PC-3 (cell line): ENCODE data around the gene RSAD1. TPM values are rescaled to one million over a fixed set of nuclear protein-coding genes. Genes with fewer than 3 reads are reported as not detected.

ENCODE experiments used
- ATAC-seq: fragments of 200-7000 bp; cut with Tn5 transposase; 2 replicates; pipeline ENCODE4 v1.9.1; 2020; ENCODE audit warnings: mild to moderate bottlenecking, moderate library complexity
- BruUV-seq: library from RNA; stranded (reverse); fragments of 400-500 nt; replicated peaks from 2 replicates; lab custom pipeline; 2021; lab: Mats Ljungman, UMichigan
- CTCF ChIA-PET: fragments of 300-600 bp; sonication (Branson Sonifier 250); formaldehyde crosslinking; loops from one replicate; lab custom pipeline; 2022; ENCODE audit warnings: antibody characterized with exemption; lab: Charles Lee
- POLR2A ChIA-PET: fragments of 300-600 bp; sonication (Branson Sonifier 250); formaldehyde crosslinking; loops from one replicate; lab custom pipeline; 2022; ENCODE audit warnings: antibody characterized with exemption; ENCODE audit not compliant: unreplicated experiment; lab: Charles Lee
- DNase-seq: peaks from one replicate; pipeline ENCODE4 v3.0.0-alpha.2; 2015
- H2AFZ ChIP-seq: fragments of 300-600 bp; sonication (generic); 2 replicates; pipeline ENCODE4 v1.6.0; 2016; ENCODE audit warnings: antibody characterized with exemption, low read length
- H3F3A ChIP-seq: fragments of 300-600 bp; sonication (generic); one replicate; pipeline ENCODE4 v1.6.0; 2017; ENCODE audit warnings: antibody characterized with exemption, low read length, control low read depth, mild to moderate bottlenecking; ENCODE audit not compliant: unreplicated experiment
- H3K27ac ChIP-seq: fragments of 300-600 bp; sonication (generic); 2 replicates; pipeline ENCODE4 v1.5.1; 2016; ENCODE audit warnings: mild to moderate bottlenecking, low read length
- H3K27me3 ChIP-seq: fragments of 300-600 bp; sonication (generic); 2 replicates; pipeline ENCODE4 v1.6.1; 2016; ENCODE audit warnings: low read length, mixed read lengths
- H3K36me3 ChIP-seq: fragments of 300-600 bp; sonication (generic); 2 replicates; pipeline ENCODE4 v1.6.1; 2016; ENCODE audit warnings: low read depth, mixed run types, low read length, mixed read lengths
- H3K4me1 ChIP-seq: fragments of 300-600 bp; sonication (generic); 2 replicates; pipeline ENCODE4 v1.5.1; 2016; ENCODE audit warnings: low read length; ENCODE audit not compliant: insufficient read depth
- H3K4me2 ChIP-seq: fragments of 300-600 bp; sonication (generic); 2 replicates; pipeline ENCODE4 v1.6.0; 2016; ENCODE audit warnings: low read length
- H3K4me3 ChIP-seq: fragments of 300-600 bp; sonication (generic); 2 replicates; pipeline ENCODE4 v1.5.1; 2016; ENCODE audit warnings: mild to moderate bottlenecking, low read length, mixed read lengths
- H3K79me2 ChIP-seq: fragments of 300-600 bp; sonication (generic); 2 replicates; pipeline ENCODE4 v1.6.1; 2017; ENCODE audit warnings: low read length, mixed read lengths
- H3K9ac ChIP-seq: fragments of 300-600 bp; sonication (generic); 2 replicates; pipeline ENCODE4 v1.6.0; 2016; ENCODE audit warnings: mild to moderate bottlenecking, low read length
- H3K9me2 ChIP-seq: fragments of 300-600 bp; sonication (generic); replicated peaks from 2 replicates; pipeline ENCODE4 v1.6.1; 2016; ENCODE audit warnings: mixed run types, low read length, mixed read lengths
- H3K9me3 ChIP-seq: fragments of 300-600 bp; sonication (generic); 2 replicates; pipeline ENCODE4 v1.6.1; 2016; ENCODE audit warnings: low read length, mixed read lengths
- H4K20me1 ChIP-seq: fragments of 300-600 bp; sonication (generic); 2 replicates; pipeline ENCODE4 v1.6.1; 2016; ENCODE audit warnings: low read length, mixed read lengths
- CTCF ChIP-seq: fragments of 300-600 bp; sonication (generic); conservative IDR thresholded peaks from 2 replicates; pipeline ENCODE4 v1.5.1; 2017; ENCODE audit warnings: antibody characterized with exemption, low read depth, mild to moderate bottlenecking, low read length
- EZH2 ChIP-seq: fragments of 300-600 bp; sonication (generic); IDR thresholded peaks from one replicate; pipeline ENCODE4 v1.6.1; 2017; ENCODE audit warnings: antibody characterized with exemption, mild to moderate bottlenecking, low read length; ENCODE audit not compliant: unreplicated experiment
- EZH2phosphoT487 ChIP-seq: fragments of 300-600 bp; sonication (generic); IDR thresholded peaks from 2 replicates; pipeline ENCODE4 v1.6.1; 2018; ENCODE audit warnings: mild to moderate bottlenecking, antibody characterized with exemption, low read length, borderline replicate concordance
- intact Hi-C: fragments of 100-400 bp; cut with micrococcal nuclease; formaldehyde crosslinking; loops from 2 replicates; pipeline ENCODE4 v1.9.0; 2023
- total RNA-seq: library from RNA; depleted of rRNA; stranded (reverse); fragments of >200 nt; gene quantifications from 2 replicates; pipeline ENCODE4 v1.2.3, GENCODE V29; 2014

Gene RSAD1
- total RNA-seq, 1 experiment from 2014 or later: 37.7 TPM

DNA sequence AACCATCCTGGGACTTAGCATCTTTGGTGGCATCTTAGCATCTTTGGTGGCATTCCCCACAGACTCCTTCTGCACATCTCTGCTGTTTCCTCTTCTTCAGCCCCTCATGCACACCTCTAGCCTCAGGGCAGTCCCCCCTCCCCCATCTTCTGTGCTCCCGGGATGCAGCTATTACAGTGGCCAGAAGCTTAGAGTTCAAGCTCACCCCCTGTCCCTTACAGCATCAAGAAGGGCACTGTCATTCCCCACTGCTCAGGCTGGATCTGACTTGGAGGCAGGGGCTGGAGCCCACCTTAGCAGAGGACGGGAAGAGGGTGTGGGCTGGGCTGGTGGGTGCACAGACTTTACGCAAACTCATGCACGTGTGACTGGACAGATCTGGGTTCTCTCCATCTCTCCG lies 54.5 kb downstream of the RSAD1 start:
- H3K4me2 ChIP-seq: peak overlapping the region; percentile 95
- ChIA-PET POLR2A (interaction anchor here (0.5 to 0.6 kb wide), 2 partner anchors 32 to 104 kb away, joined by 3 to 11 read pairs; no protein-coding TSS in a partner anchor), CTCF (interaction anchor here (1.4 kb wide), 1 partner anchor 32 kb away, joined by 3 read pairs; no protein-coding TSS in a partner anchor)
- H3K9me2 ChIP-seq: no peaks in the 10 kb centered on the region
- intact Hi-C loops: loop anchor here (2.0 kb wide), 1 partner anchor 50 kb away; no protein-coding TSS in a partner anchor
- TF ChIP-seq EZH2: no peak
- no peak for TF ChIP-seq CTCF
- TF ChIP-seq EZH2phosphoT487: no peak
- BruUV-seq: no TSS peak
- H3K27ac ChIP-seq: peak overlapping the region; percentile 76
- peak overlapping the region; percentile 66 for H3K9ac ChIP-seq
- peak overlapping the region; percentile 78 for H3K4me3 ChIP-seq
- no peaks in the 10 kb centered on the region for H3K27me3 ChIP-seq
- peaks cover 11% of the 10 kb centered on the region; the same call in 1 of the 2 replicates for H3K36me3 ChIP-seq
- no peak for DNase-seq
- H3K79me2 ChIP-seq: peaks cover 35% of the 10 kb centered on the region
- no peak for ATAC-seq
- H3K4me1 ChIP-seq: peaks cover 33% of the 10 kb centered on the region
- no peaks in the 10 kb centered on the region for H3F3A ChIP-seq
- H2AFZ ChIP-seq: peak overlapping the region; percentile 75
- no peaks in the 10 kb centered on the region for H3K9me3 ChIP-seq
- H4K20me1 ChIP-seq: no peaks in the 10 kb centered on the region

DNA sequence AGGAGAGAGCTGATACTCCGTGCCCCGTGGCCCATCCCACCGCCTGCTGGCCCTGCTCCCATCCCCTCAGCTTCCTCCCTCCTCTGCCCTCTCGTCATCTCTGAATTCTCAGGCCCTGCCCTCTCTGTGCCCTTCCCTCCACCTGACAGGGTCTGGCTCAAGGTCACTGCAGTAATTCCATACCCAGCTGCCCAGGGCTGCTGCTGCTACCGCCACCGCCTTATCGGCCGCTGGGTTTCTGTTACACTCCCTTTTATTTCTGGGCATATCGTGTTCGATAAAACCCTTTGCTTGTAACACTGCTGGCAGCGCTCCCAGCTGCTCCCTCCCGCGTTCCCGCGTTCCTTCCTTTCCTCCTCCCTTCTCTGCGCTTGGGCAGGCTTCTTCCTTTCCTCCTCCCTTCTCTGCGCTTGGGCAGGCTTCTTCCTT lies 55.1 kb downstream of the RSAD1 start:
- Histone ChIP-seq H3K27me3 (no peaks in the 10 kb centered on the region), H3K9me3 (no peaks in the 10 kb centered on the region), H3K27ac (peak overlapping the region; percentile 76), H3K4me3 (peak overlapping the region; percentile 78), H2AFZ (peak overlapping the region; percentile 75), H3F3A (no peaks in the 10 kb centered on the region), H3K36me3 (peaks cover 11% of the 10 kb centered on the region; the same call in 1 of the 2 replicates), H3K79me2 (peaks cover 35% of the 10 kb centered on the region), H3K9me2 (no peaks in the 10 kb centered on the region), H3K9ac (peak overlapping the region; percentile 66), H3K4me1 (peaks cover 33% of the 10 kb centered on the region), H3K4me2 (peak overlapping the region; percentile 95), H4K20me1 (no peaks in the 10 kb centered on the region)
- ChIA-PET CTCF (interaction anchor here (1.4 kb wide), 1 partner anchor 32 kb away, joined by 3 read pairs; no protein-coding TSS in a partner anchor), POLR2A (interaction anchor here (0.6 kb wide), 1 partner anchor 103 kb away, joined by 11 read pairs; no protein-coding TSS in a partner anchor)
- no peak for TF ChIP-seq CTCF
- TF ChIP-seq EZH2: no peak
- no peak for TF ChIP-seq EZH2phosphoT487
- DNase-seq (peak; percentile 63), ATAC-seq (peak; percentile 64)
- intact Hi-C loops: loop anchor here (2.0 kb wide), 1 partner anchor 51 kb away; no protein-coding TSS in a partner anchor
- no TSS peak for BruUV-seq
